HepG2 (cell line): Measurements from ENCODE around the gene PLXND1. TPM values are rescaled to one million over a fixed set of nuclear protein-coding genes. Genes with fewer than 3 reads are reported as not detected.
A peak's percentile ranks its signal among the peaks of the same experiment; 100 is the strongest.

Experiments
- KDM5A ChIP-seq: fragments of 200-600 bp; sonication (generic); IDR thresholded peaks from 2 replicates; pipeline ENCODE4 v1.7.0; 2018; ENCODE audit warnings: antibody characterized with exemption, mild to moderate bottlenecking, low read length, borderline replicate concordance
- KLF9 ChIP-seq: IDR thresholded peaks from 2 replicates; pipeline ENCODE4 v1.6.1; 2016; ENCODE audit warnings: low read depth
- MYPOP ChIP-seq: sonication (generic); formaldehyde crosslinking; IDR thresholded peaks from 2 replicates; pipeline ENCODE4 v1.8.1; 2023; ENCODE audit warnings: mild to moderate bottlenecking, moderate library complexity, missing genetic modification reagents
- SMAD9 ChIP-seq: sonication (generic); formaldehyde crosslinking; IDR thresholded peaks from 2 replicates; pipeline ENCODE4 v1.5.1; 2020; ENCODE audit warnings: mild to moderate bottlenecking, missing genetic modification reagents
- SMC3 ChIP-seq: IDR thresholded peaks from 2 replicates; pipeline ENCODE4 v1.6.1; 2011; ENCODE audit warnings: low read length, improper control_type of control experiment
- SOX5 ChIP-seq: IDR thresholded peaks from 2 replicates; pipeline ENCODE4 v1.6.1; 2016; ENCODE audit warnings: borderline replicate concordance
- TOE1 ChIP-seq: sonication (generic); formaldehyde crosslinking; IDR thresholded peaks from 2 replicates; pipeline ENCODE4 v1.4.0; 2020; ENCODE audit warnings: mild to moderate bottlenecking, missing genetic modification reagents
- ZBTB7B ChIP-seq: sonication (generic); formaldehyde crosslinking; IDR thresholded peaks from 2 replicates; pipeline ENCODE4 v1.4.0; 2020; ENCODE audit warnings: missing genetic modification reagents
- ZFAT ChIP-seq: sonication (generic); formaldehyde crosslinking; conservative IDR thresholded peaks from 2 replicates; pipeline ENCODE4 v1.8.1; 2023; ENCODE audit warnings: missing genetic modification reagents, inconsistent platforms
- ZIK1 ChIP-seq: sonication (generic); formaldehyde crosslinking; IDR thresholded peaks from 2 replicates; pipeline ENCODE4 v1.5.0; 2020; ENCODE audit warnings: mild to moderate bottlenecking, low read depth, missing genetic modification reagents, borderline replicate concordance
- ZNF101 ChIP-seq: sonication (generic); formaldehyde crosslinking; IDR thresholded peaks from 2 replicates; pipeline ENCODE4 v1.4.0; 2020; ENCODE audit warnings: mild to moderate bottlenecking, low read depth, missing genetic modification reagents, borderline replicate concordance
- ZNF251 ChIP-seq: sonication (generic); formaldehyde crosslinking; IDR thresholded peaks from 2 replicates; pipeline ENCODE4 v1.9.0; 2021; ENCODE audit warnings: mild to moderate bottlenecking, missing genetic modification reagents
- ZNF263 ChIP-seq: sonication (generic); formaldehyde crosslinking; IDR thresholded peaks from 2 replicates; pipeline ENCODE4 v1.4.0; 2020; ENCODE audit warnings: missing genetic modification reagents
- ZNF335 ChIP-seq: sonication (generic); formaldehyde crosslinking; IDR thresholded peaks from 2 replicates; pipeline ENCODE4 v1.4.0; 2020; ENCODE audit warnings: missing genetic modification reagents
- ZNF615 ChIP-seq: sonication (generic); formaldehyde crosslinking; IDR thresholded peaks from 2 replicates; pipeline ENCODE4 v1.5.0; 2020; ENCODE audit warnings: mild to moderate bottlenecking, missing genetic modification reagents, borderline replicate concordance
- ZNF891 ChIP-seq: sonication (generic); formaldehyde crosslinking; IDR thresholded peaks from 2 replicates; pipeline ENCODE4 v1.5.0; 2020; ENCODE audit warnings: mild to moderate bottlenecking, missing genetic modification reagents
- polyA plus RNA-seq, 8 experiments: library from polyadenylated mRNA; depleted of rRNA in 3 of 8; stranded (reverse) in 7 of 8; unstranded in 1 of 8; fragments of >200 nt; fragmentation: Illumina TruSeq in 4 of 8; extraction: Trizol in 4 of 8; gene quantifications; 2 replicates each; pipeline versions ENCODE4 v1.2.1 to v1.2.3, GENCODE V29; 2011 to 2016; ENCODE audit warnings: low read depth in 4 of 8, missing spikeins in 1 of 8, mixed read lengths in 1 of 8; ENCODE audit not compliant: insufficient read depth in 1 of 8
- total RNA-seq, 5 experiments: library from RNA; depleted of rRNA; stranded (reverse); fragments of >200 nt; fragmentation: Illumina TruSeq; extraction: Trizol; gene quantifications; 2 replicates each; pipeline ENCODE4 v1.2.3, GENCODE V29; 2016; ENCODE audit warnings: low read depth in 1 of 5

PLXND1 gene
- total and polyA plus RNA-seq, 2 of the 13 experiments (the other 11 are each of a cell fraction or from before 2014, with no cell fraction given), result 15.9 to 42.0 TPM

GRCh38 chr3:129593230-129593594, 13.3 kb downstream of the PLXND1 start (continued):
- TF ChIP-seq SMAD9 (CRISPR knock-in tag) (0 out of 2 replicates have a peak, but pooled peaks have one; percentile 25), ZNF615 (CRISPR knock-in tag) (no peak), ZIK1 (CRISPR knock-in tag) (no peak), ZNF101 (CRISPR knock-in tag) (no peak), KDM5A (no peak), SMC3 (no peak), KLF9 (no peak), ZNF263 (CRISPR knock-in tag) (peak; percentile 76), TOE1 (CRISPR knock-in tag) (no peak), ZBTB7B (CRISPR knock-in tag) (no peak), ZNF251 (CRISPR knock-in tag) (0 out of 2 replicates have a peak, but pooled peaks have one; percentile 43), ZNF335 (CRISPR knock-in tag) (no peak), MYPOP (CRISPR knock-in tag) (no peak), ZFAT (CRISPR knock-in tag) (no peak), ZNF891 (CRISPR knock-in tag) (no peak; the same call in 1 of the 2 replicates), SOX5 (CRISPR knock-in tag) (no peak)
- TF ChIP-seq, all 625 proteins: peak for 16
